NOMO-1 (cell line): Measurements from ENCODE around the gene SSRP1.
"Not testable (repeated sequence)": the region's sequence is repeated elsewhere in the genome, so short reads cannot be mapped to it uniquely, and the experiment has no call there.

Experiments
- DNase-seq, 2 experiments: peaks; one replicate each; lab custom pipeline; 2025; ENCODE audit not compliant: unreplicated experiment in 2 of 2; lab: John Stamatoyannopoulos, UW

The SSRP1 gene

GRCh38 chr11:57340039-57340615, 4.4 kb upstream of the SSRP1 start:
- DNase-seq: no peak

- no peak for DNase-seq
Observed at GRCh38 chr11:57339328-57339727, 3.6 kb upstream of the SSRP1 start.

DNA sequence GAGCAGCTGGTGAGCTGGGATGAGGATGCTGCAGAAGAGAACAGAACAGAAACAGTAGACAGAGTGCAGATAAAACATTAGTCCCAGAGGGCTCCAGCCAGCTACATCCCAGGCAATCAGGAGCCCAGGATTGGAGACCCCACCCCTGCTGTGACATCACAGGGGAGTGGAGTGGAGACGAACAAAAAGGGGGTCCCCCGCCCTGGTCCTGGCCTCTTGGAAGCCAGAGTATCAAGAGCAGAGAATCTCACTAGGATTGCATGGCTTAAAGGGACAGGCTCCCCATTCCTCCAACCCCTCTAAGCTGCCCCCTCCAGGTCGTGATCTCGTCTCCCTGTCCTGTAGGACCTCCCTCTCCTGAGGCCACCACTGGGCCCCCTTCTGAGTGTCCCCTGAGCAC, 2.5 kb upstream of the SSRP1 start, which contains the start of gene P2RX3:
Gene P2RX3, plus strand, starts transcription at position 211 of the 400 bp plus-strand sequence. CDS start 199 bp downstream, outside the sequence.
- no peak for DNase-seq

DNA sequence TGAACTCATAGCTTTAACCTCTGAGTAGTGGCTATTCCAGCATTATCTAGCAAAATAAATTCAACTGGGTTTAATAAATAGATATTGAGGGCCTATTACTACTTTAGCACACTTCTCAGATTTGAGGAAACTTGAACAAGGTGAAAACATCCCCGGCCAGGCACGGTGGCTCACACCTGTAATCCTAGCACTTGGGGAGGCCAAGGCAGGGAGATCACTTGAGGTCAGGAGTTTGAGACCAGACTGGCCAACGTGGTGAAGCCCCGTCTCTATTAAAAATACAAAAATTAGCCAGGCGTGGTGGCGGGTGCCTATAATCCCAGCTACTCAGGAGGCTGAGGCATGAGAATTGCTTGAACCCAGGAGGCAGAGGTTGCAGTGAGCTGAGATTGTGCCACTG, 1.2 kb upstream of the SSRP1 start:
- not testable (repeated sequence) for DNase-seq

DNA sequence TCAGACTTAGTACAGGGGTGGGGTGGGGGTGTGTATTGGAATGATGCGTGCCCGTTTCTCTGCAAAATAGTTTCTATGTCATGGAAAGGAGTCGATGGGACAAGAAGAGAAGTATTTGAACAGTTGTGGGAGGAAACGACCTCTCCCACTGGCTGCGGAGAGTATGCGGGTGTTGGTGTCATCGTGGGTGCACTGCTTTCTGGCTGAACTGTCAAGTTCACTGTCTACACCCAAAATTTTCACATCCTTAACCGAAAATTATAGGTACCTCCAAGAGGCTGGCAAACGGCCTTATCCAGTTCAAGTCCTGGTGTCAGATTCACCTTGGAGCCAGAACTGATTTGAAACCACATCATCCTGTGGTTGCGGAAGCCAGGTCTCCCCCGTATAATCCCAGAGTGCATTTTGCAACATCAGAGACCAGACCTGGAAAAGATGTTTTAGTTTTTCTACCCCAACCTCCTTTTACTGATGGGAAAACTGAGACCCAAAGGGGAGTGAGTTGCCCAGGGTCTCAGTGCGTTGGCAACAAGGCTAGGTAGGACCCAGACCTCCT, 497 bp upstream of the SSRP1 start:
- no peak for DNase-seq

DNA sequence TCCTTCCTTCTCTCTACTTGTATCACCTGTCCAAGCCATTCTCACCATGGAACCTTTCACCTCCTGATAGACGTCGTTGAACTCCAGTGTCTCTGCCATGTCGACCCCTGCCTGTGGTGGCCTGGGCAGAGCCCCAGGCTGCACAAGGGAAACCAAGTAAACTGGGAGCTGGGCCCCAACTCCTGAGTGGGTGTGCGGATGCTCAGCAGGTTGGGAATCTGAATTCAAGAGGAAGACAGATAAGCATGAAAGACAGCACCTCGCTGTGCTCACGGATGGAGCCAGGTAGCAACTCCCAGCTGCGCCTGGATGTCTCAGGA, 709 bp downstream of the SSRP1 start:
- DNase-seq: no peak

DNA sequence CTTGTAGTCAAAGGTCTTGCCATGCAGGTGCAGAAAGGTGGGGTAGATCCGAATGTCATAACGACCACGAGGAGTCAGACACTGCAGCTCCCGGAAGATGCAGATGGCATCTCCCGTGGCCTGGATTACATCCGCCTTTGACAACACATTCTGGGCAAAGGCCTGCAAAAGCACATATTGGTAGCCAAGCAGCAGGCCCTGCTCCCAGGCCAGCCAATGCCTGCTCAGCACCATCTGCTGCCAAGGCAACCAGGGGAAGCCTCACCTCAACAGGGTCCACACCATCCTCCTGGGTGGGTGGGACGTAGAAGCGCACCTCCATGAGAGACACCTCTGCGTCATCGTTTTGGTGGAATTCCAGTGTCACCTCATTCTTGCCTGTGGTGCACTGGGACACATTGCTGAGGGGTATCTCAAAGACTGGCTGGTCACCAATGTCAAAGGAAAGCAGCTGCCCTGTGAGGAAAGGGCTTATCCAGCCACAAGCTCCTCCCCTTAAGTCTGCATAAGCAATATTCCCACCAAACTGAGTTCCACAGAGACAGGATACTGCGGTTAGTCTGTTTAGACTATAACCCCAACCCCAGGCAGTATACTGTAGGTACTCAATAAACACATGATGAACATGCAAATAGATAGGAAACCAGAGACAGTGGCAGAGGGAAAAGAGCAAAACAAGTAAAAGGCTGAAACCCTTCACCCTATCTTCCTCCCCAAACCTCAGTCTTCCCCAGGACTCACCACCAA, 2.8 kb downstream of the SSRP1 start:
- no peak for DNase-seq

GRCh38 chr11:57331720-57332119, 4.0 kb downstream of the SSRP1 start:
- DNase-seq: no peak

GRCh38 chr11:57330029-57330428, 5.7 kb downstream of the SSRP1 start:
- no peak for DNase-seq

DNA sequence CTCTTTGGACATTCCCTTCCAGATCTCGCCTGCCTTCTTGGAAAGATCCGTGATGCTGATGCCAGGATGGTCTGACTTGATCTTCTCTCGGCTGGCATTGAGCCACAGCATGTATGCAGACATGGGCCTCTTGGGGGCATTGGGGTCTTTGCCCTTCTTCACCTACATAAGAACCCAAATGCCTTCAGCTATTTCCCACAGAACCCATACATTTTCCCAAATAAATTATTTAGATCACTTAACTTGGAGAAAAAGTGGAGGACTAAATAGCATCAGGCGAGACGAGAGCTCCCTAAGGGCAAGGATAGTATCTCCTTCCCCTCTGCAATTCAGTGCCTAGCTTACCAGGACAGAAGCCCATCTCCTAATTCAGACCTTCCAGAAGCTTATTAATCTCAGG, 8.0 kb downstream of the SSRP1 start:
- DNase-seq: no peak

GRCh38 chr11:57325735-57326048, 10.0 kb downstream of the SSRP1 start:
- DNase-seq: no peak

DNA sequence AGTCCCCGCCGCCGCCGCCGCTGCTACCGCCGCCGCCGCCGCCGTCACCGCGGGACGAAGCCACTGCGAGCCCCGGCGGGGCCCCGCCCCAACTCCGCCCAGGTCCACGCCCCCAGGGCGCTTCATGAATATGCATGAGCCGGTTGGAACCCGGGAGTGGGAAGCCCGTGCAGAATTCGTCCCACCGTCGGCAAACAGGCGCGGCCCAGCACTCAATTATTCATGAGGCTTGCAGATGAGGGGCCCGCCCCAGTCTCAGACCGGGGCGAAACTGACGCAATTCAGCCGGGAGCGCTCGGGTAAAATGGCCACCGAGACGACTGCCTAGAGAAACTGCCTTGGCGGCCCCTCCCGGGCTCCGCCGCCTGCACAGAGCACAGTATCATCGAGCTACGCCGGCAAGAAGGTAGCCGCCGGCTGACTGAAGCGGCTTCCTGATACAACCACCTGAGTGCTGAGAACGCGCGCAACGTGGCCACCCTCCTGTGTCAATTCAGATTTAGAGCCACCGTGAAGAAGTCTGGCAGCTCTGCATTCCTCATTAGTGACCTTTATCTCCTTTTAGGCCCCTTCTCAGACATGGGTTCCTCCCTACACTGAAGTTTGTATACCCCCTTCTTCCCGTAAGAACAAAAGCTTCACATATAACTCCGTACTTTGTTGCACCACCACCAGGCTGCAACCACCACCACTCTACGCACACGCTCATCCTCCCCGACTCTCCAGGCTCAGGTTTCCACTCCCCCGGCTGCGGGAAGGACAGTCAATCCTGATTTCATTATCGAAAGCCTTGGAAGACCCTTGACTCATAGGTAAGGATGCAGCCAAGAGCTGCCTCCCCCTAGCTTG, 10.6 kb downstream of the SSRP1 start, which contains the start of gene TNKS1BP1:
Gene TNKS1BP1, minus strand, starts transcription at position 67 of the 849 bp plus-strand sequence. CDS start 3,067 bp downstream, outside the sequence.
- DNase-seq: peak; percentile 92 to 93

GRCh38 chr11:57324154-57324885, 11.4 kb downstream of the SSRP1 start:
- no peak for DNase-seq

DNA sequence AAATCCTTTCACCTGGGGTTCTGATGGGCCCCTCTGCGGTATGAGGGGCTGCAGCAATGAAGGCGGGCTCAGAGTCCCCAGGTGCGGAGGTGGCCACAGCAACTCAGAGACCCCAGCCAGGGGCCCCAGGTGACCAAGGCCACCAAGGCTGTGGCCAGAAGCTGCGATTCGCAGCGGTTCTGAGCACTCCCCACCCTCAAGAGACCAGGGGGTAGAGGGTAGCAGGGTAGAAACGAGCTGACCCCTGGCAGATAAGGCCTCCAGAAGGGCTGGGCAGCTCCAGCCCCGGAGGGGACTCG, 11.9 kb downstream of the SSRP1 start:
- no peak for DNase-seq

GRCh38 chr11:57323167-57323854, 12.4 kb downstream of the SSRP1 start:
- DNase-seq: no peak

- DNase-seq: no peak
Observed at GRCh38 chr11:57322256-57323166, 13.2 kb downstream of the SSRP1 start.

DNA sequence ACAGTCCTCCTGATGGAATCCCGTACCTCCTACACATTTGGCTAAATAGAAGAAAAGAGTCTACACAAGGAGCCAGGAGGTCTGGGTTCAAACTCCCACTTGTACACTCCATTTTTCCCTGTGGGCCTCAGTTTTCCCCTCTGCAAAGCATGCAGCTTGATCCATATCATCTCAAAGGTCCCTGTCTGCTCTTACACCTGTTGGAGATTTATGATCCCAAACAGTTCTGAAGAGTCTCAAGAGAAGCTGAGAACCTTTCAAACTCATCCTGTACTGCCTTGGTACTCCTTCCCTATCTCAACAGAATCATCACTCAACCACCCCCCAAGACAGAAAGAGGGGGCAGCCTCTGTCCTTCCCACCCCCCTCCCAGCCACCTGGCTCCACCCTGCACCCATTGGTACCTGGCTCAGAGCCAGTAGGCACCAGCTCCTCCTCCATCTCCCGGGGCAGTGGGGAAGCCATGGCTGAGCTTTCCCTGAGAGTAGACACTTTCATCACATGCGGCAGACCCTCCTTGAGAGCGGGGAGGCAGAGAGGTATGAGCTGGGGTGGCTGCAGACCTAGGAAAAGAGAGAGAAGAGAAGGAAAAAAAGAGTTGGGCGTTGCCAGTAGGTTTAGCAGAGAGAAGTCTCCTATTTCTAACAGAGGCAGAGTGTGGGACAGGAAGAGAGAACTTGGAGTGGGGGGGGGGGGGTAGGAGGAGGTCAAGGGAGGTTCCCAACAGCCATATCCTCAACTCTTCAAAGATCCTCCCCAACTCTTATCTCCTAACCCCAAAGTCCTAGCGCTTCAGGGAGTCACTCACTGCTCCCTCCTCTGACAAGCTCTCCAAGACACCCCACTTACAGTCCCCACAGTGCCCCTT, 14.1 kb downstream of the SSRP1 start:
- DNase-seq: no peak

DNA sequence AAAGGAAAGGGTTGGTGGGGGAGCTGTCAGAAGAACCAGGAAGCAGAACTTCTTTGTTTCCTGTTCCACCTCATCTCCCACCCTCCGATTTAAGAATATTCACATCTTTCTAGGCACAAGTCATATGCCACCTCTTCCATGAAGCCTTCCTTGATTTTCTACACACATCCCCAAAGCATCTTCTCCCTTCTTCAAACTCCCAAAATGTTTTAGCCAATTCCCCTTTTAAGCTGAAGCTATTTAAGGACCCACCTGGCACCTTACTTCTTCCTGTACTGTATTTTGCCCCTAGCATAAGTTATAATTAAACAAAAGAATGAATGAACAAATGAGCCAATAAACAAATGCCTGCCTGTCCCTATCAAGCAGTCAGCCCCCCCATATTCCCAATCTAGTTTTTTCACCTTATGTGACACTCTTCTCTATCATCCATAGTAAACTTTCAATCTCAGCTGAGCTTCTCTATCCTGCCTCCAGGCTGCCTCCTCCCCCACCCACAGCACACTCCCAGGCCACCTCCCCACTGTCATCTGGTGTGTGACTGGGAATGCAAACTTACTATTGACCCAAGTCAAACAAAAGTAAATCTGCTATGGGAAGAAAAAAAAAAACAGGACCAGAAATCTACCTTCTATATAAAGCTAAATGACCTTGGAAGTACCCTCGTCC, 14.8 kb downstream of the SSRP1 start:
- no peak for DNase-seq
